DLD1 (cell line): ENCODE measurements around the gene GEN1.

Experiments used
- in situ Hi-C: cut with HindIII; loops from 2 replicates; pipeline ENCODE4 v1.10.0; 2017; ENCODE audit warnings: low sequenced_read_pairs

The GEN1 gene

GRCh38 chr2:17793296-17793695 lies 39.4 kb downstream of the GEN1 start:
- in situ Hi-C loops, result no loop called here

- in situ Hi-C loops, result no loop called here
Observed at GRCh38 chr2:17793803-17794354, 39.9 kb downstream of the GEN1 start.

GRCh38 chr2:17795309-17795708 lies 41.4 kb downstream of the GEN1 start:
- in situ Hi-C loops, result no loop called here

- in situ Hi-C loops, result no loop called here
Observed at GRCh38 chr2:17798338-17798737, 44.4 kb downstream of the GEN1 start.

GRCh38 chr2:17799301-17800120 lies 45.6 kb downstream of the GEN1 start:
- in situ Hi-C loops, result no loop called here

- in situ Hi-C loops, result no loop called here
Observed at GRCh38 chr2:17800219-17800618, 46.3 kb downstream of the GEN1 start.

GRCh38 chr2:17800693-17801458 lies 46.9 kb downstream of the GEN1 start:
- in situ Hi-C loops, result no loop called here

- in situ Hi-C loops, result no loop called here
Observed at GRCh38 chr2:17803497-17803896, 49.6 kb downstream of the GEN1 start.

GRCh38 chr2:17804358-17804757 lies 50.4 kb downstream of the GEN1 start:
- in situ Hi-C loops, result no loop called here

GRCh38 chr2:17805166-17805565 lies 51.2 kb downstream of the GEN1 start:
- in situ Hi-C loops, result no loop called here

GRCh38 chr2:17805717-17806363 lies 51.9 kb downstream of the GEN1 start:
- in situ Hi-C loops, result no loop called here

GRCh38 chr2:17813010-17813741 lies 59.2 kb downstream of the GEN1 start:
- in situ Hi-C loops, result no loop called here

GRCh38 chr2:17813742-17814473 lies 60.0 kb downstream of the GEN1 start:
- in situ Hi-C loops, result no loop called here

GRCh38 chr2:17814601-17815000 lies 60.7 kb downstream of the GEN1 start:
- in situ Hi-C loops, result no loop called here

GRCh38 chr2:17815468-17816184 lies 61.7 kb downstream of the GEN1 start:
- in situ Hi-C loops, result no loop called here

GRCh38 chr2:17816396-17817245 lies 62.7 kb downstream of the GEN1 start, which contains the start of gene MSGN1:
MSGN1 (plus strand) TSS chr2:17816460; CDS start chr2:17816519, 59 bp downstream.
- in situ Hi-C loops, result no loop called here

GRCh38 chr2:17818235-17818815 lies 64.4 kb downstream of the GEN1 start:
- in situ Hi-C loops, result no loop called here

GRCh38 chr2:17821080-17821479 lies 67.1 kb downstream of the GEN1 start:
- in situ Hi-C loops, result no loop called here
